Left lobe of liver (tissue), 2 donors: Measurements from ENCODE around the gene POU1F1. TPM values are rescaled to one million over a fixed set of nuclear protein-coding genes. Genes with fewer than 3 reads are reported as not detected.
"Not testable (repeated sequence)": the region's sequence is repeated elsewhere in the genome, so short reads cannot be mapped to it uniquely, and the experiment has no call there.

Experiments
- ATAC-seq: fragments of 200-7000 bp; cut with Tn5 transposase; one replicate; pipeline ENCODE4 v1.9.1; 2020; ENCODE audit warnings: mild to moderate bottlenecking, moderate library complexity
- DNase-seq: peaks from one replicate; pipeline ENCODE4 v3.0.0-alpha.2; 2020; ENCODE audit warnings: low spot score
- total RNA-seq: library from RNA; stranded (reverse); gene quantifications from one replicate; pipeline ENCODE4 v1.2.1, GENCODE V29; 2021
- donor health status: DM: no; HTN: no; CAD: no; lungs with moderate emphysema.
- donor health status: DM: no; HTN: yes; CAD: no.

Gene POU1F1, protein sequence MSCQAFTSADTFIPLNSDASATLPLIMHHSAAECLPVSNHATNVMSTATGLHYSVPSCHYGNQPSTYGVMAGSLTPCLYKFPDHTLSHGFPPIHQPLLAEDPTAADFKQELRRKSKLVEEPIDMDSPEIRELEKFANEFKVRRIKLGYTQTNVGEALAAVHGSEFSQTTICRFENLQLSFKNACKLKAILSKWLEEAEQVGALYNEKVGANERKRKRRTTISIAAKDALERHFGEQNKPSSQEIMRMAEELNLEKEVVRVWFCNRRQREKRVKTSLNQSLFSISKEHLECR
- not detected for total RNA-seq

DNA sequence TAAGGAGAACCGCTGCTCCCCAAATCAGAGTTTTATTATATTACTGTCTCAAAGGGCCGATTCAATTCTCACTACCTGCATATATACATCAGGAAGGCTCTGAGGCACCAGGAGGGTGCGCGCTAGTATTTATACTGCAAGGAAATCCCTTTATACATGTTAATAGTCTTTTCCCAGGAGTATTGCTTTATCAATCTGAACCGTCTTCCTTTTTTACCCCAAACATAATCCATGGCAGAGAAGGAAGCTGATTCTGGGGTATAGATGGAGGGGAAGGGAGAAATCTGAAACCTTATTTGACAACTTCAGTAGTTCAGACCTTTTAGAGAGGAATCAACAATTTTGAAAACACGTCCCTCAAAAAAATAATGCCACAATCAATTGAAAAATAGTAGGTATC lies at the start of gene POU1F1:
POU1F1 (minus strand) TSS at position 101 of the 400 bp plus-strand sequence. CDS start 122 bp downstream, outside the sequence.
- ATAC-seq (no peak), DNase-seq (no peak)

DNA sequence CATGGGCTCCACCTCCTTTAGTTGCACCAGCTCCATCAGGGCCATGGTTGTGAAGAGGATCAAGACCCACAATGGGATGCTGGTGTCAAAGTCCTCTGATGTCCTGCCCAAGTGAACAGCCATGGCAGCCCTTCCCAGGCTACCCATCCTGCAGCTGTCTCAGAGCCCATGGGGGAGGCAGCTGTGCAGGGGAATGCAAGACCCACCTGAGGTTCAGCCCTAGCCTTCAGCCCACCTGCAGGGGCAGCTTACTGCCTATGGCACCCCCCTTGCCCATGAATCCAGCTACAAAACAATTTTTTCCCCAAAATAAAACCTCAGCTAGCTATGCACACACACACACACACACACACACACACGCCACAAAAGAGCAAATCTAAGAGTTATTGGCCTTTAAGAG lies 48.2 kb upstream of the POU1F1 start:
- DNase-seq (no peak), ATAC-seq (no peak)

DNA sequence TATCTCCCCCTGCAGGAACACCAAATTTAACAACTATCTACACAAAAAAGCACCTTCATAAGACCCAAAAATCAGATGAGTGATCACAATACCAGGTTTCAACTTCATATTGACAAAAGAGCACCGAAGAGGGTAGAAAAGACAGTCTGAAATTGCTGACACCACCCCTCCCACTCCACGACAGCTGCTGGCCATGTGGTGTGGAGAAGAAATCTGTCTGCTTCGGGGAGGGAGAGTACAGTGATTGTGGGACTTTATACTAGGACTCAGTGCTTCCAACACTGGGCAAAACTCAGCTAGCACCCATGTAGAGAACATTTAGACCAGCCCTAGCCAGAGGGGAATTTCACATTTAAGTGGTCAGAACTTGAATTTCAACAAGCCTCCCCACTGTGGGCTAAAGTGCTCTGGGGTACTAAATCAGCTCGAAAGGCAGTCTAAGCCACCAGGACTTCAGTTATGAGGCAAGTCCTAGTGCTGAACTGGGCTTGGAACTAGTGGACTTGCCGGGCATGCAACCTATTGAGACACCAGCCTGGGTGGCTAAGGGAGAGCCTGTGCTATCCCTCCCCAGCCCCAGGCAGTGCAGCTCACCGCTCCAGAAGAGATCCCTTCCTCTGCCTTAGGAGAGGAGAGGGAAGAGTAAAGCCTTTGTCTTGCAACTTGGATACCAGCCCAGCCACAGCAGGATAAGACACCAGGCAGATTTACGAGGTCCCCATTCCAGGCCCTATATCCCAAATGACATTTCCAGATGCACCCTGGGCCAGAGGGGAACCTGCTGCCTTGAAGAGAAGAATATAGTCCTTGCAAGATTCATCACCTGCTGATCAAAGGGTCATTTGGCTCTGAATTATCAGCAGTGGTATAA lies 44.6 kb upstream of the POU1F1 start:
- ATAC-seq: no peak
- no peak for DNase-seq

DNA sequence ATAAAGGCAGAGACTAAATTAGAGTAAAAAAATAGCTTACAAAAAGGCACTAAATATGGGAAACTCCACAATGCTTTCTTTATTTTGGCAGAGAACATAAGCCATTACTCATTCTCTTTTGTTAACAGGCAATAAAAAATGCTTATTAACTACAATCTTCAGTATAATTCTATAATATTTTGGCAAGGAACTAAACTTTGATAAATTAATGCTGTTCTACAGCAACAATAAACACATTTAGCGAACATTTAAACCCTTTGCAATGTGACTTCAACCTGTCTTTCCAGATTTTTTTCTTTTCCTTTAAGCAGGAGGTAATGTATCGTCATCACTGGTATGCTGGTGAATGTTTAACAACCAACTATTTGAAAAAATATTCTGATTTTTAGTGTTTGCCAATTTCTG lies 42.2 kb upstream of the POU1F1 start:
- DNase-seq: no peak
- ATAC-seq: no peak

DNA sequence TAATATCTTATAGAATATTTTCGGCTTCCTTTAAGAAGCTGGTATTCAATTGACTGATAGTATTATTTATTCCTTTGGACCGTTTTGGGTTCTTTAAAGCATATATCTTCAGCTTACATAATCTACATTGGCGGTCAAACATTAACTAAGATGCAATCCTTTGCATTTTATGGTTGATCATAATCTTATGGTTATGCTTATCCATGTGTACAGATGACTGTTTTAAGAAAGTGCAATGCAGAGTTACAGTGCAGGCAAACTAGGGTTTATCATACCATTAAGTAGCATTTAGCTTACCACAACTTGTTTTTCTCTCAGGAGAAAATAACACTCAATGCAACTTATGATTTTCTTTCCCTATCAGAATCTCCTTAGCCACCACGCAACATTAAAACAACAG lies 41.4 kb upstream of the POU1F1 start:
- ATAC-seq: no peak

DNA sequence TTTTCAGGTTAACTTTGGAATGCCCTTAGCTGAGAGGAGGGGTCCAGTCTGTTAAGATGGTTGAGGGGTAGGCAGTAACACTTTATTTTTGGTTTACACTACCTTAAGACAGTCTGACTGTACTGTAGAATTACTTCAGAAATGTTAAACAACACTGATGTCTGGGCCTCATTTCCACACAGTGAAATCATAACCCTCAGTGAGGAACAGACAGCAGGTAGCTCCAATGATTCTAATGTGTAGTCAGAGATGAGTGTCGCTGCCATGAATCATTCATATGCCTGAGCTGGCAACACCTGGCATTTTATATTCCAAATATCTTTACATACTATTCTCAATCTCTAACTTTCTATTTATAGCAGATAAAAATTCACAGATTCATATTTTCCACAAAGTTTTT lies 37.3 kb upstream of the POU1F1 start:
- no peak for ATAC-seq
- DNase-seq: no peak

More for the DNA sequence above, 41.4 kb upstream of the POU1F1 start:
- DNase-seq: no peak

DNA sequence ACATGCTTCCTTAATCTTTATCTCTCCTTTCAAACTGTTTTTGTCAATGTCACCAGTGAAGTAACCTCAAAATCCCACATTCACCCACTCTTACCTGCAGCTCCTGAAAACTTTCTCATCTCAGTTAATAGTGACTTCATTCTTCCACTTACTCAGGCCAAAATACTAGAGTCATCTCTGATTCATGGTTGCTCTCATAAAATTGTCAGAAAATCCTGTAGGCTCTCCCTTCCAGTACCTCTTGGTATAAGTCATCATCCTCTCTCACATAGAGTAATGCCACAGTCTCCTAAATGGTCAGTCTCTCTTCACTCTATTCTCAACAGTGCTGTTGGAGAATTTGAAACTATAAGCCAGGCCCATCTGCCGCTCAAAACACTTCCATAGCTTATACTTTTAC lies 34.9 kb upstream of the POU1F1 start:
- ATAC-seq: no peak

DNA sequence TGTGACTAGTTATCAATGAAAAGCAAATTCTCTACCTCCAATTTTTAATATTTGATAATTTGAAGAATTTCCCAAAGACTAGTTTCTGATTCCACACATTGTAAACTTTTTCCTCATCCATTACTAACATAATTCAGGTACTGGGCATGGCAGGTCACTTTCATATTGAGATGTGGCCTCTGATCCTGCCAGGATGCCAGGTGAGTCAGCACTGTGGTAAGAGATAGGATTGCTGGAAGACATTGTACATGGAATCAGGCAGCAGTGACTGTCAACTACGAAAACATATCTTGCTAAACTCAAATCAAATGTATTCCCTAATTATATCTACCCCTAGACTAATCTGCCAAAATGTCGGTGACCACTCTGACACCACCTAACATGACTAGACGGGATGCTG lies 33.2 kb upstream of the POU1F1 start:
- ATAC-seq (no peak), DNase-seq (no peak)

More for the DNA sequence above, 34.9 kb upstream of the POU1F1 start:
- DNase-seq: no peak

DNA sequence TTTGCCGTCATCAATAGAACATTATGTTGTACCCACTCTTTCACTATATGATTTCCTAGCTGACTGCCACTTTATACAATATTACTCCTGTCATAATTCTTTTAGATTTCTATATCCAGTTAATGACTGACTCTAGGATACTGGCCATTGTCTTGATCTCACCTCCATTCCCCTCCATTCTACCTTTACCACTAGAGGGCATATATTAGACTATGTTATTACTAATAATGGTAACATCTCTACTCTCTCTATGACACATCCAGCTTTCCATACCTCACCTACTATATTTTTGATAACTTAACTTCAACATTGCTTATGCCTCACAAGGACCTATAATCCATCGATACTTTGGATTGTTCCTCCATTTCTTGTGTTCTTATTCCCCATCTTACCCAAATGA lies 31.4 kb upstream of the POU1F1 start:
- DNase-seq: no peak
- no peak for ATAC-seq

DNA sequence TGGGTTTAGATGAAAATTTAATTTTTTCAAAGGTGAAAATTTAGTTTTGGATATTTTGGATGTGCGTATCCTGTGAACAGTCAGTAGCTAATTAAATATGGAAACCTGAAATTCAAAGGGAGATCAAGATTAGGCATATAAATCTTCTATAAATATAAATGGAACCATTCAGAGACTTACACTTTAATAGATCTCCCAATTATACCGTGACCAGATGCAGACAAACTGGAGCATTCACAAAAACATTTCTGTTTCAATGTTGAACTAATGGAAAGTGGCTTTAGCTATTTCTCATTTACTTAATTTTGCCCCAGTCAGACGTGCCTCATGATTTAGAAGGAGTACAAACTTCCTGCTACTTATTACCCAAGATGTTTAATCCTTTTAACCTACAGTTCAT lies 29.1 kb upstream of the POU1F1 start:
- DNase-seq: no peak
- no peak for ATAC-seq

DNA sequence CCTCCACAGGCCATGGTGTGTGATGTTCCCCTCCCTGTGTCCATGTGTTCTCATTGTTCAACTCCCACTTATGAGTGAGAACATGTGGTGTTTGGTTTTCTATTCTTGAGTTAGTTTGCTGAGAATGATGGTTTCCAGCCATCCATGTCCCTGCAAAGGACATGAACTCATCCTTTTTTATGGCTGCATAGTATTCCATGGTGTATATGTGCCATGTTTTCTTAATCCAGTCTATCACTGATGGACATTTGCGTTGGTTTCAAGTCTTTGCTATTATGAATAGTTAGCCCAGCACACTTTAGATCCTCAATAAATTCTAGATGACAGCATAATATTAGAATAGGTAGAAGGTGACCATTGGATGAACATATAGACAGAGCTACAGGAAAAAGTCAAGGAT lies 28.6 kb upstream of the POU1F1 start:
- DNase-seq, ATAC-seq: not testable (repeated sequence)

DNA sequence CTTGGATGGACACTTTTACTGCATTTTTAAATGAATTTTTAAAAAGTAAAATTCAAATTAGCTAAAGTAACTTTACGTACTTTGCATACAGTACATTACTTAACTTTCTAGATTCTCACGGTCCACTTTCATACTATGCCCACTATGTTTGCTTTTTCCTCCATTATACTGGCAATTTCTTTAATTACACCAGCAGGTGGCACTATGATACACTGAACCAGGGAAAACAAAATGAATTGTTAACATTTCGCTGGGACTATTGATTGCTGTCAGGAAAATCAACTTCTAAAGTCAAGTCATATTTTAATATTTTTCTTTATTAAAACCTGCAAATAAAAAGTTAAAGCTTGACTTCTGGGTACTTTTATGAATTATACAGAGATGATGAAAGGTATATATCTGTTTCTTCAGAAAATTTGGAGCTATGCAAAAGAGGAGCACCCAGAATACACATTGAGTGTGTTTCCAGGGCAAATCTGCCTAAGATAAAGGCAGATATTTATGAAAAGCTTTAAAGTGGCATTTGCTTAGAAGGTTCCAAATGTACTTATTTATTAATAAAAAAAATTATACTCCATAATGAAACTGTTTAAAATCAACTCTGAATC lies 21.8 kb upstream of the POU1F1 start:
- ATAC-seq (peak; percentile 93), DNase-seq (no peak)

DNA sequence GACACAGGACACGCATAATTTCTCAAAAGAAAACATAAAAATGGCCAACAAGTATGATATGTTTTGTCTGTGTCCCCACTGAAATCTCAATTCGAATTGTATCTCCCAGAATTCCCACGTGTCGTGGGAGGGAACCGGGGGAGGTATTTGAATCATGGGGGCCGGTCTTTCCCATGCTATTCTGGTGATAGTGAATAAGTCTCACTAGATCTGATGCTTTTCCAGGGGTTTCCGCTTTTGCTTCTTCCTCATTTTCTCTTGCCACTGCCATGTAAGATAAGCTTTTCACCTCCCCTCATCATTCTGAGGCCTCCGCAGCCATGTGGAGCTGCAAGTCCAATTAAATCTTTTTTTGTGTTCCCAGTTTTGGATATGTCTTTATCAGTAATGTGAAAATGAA lies 12.1 kb upstream of the POU1F1 start:
- ATAC-seq (no peak), DNase-seq (no peak)

DNA sequence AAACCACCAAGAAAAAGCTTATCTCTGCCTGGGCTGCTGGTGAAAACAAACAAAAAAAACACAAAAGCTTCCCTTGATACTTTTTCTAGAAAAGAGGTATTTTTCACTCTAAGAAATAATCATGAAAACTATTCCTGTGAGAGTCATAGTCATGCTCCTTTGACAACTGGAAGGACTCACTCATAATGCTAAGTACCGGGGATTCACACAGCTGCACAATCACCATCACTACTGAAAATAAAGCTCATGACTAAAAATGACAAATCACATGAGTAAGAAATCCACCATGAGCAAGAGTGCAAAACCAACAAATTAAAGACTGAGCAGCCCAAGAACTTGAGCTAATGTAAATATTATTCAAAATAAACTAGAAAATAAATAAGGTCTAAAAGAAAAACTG lies 10.6 kb upstream of the POU1F1 start:
- ATAC-seq (no peak), DNase-seq (no peak)

DNA sequence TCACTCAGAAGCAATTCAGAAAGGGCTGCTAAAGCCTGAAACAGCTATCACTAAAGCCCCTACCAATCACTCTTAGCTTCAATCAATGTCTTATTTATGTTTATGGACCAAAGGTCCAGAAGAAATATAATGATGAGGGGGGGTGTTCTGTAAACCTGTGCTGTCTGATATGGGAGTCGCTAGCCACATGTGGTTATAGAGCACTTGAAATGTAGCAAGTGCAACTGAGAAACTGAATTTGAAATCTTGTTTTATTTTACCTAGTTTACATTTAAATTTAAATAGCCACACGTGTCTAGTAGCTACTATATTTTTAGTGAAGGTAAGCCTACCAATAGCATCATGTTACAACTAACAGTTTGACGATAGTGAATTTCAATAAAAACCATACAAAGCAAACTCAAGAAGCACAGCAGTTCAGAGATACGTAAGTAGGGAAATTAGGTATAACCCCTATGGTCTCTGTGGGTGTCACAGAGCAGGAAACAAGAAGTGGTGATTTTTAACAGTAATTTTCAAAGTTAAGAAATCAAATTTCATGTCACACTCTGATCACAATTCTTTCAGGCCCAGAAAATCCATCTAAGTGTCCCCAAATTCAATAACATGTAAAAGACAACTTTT lies 3.6 kb downstream of the POU1F1 start:
- DNase-seq (no peak), ATAC-seq (no peak)

DNA sequence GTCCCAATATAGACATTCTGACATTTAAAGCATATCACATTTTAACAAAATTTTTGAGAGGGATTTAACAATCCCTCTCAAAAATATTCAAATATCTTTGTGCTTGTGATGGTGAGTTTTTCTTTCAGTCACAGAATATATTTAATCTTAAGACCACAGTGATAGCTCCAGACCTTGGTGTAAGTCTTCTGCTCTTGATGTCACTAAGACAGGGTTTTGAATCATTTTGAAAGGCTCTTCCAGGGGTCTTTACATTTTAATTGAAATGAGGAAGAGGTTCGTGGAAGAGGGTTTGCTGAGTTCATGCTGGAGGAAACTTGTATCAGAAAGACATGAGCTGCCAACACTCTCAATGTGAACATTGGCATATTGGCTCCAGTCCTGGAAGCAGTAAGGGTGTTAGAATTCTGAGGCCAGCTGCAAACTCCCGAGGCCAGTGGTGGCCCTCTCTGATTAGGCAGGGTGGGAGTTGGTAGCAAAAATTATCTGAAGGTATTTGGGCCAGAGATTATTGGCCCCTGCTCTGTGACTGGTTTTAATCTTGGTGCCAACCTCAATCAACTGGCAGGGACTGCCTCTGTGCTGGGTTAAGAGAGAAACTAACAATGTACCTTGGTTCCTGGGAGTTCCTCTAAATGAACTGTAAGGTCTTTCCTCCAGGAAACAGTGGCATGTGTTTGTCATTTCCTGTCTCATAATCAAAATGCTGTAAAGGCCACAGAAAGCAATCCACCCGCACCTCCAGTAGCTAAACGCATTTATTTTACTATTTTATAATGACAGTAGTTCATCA lies 5.3 kb downstream of the POU1F1 start:
- ATAC-seq: no peak
- DNase-seq: no peak

DNA sequence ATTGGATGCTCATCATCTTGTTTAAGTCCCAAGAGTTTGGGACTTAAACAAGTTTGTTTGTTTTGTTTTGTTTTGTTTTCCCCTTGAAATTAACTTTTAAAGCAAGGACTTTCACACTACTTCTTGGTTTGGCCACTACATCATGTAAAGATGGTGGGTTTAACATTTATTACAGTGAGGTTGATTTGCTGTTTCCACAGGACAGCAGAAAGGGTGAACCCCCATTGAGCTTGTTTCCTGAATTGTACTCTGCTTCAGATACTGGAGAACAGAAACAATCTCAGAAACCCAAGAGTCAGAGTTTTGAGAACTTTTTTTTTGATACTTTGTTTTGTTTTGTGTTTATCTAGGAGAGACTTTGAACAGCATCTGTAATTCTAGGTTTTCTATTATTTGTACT lies 6.7 kb downstream of the POU1F1 start:
- no peak for ATAC-seq
- DNase-seq: no peak

DNA sequence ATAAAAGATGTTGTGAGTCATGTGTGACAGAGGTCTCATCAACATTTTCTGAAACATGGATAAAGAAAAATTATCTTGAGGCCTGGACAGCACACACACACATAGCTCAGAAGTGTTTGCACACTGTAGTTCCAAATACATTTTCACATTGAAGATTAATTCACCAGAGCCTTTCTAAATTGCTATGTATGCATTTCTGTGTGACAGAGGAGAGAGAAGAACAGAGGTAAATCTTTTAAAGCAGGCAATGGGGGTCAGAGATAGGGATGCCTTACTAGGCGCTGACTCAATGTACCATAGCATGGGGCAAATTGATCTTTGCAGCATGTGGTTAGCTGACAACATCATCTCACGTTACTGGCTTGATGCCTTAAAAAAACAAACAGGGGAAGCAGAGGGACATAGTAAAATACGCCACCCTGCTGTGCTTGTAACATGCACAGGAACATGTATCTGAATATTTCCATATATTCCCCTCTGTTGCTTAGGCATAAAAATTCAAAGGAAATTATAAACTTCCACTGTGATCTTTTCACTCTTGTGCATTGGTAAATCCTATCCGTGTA lies 7.7 kb downstream of the POU1F1 start:
- DNase-seq: no peak
- ATAC-seq: peak; percentile 23

DNA sequence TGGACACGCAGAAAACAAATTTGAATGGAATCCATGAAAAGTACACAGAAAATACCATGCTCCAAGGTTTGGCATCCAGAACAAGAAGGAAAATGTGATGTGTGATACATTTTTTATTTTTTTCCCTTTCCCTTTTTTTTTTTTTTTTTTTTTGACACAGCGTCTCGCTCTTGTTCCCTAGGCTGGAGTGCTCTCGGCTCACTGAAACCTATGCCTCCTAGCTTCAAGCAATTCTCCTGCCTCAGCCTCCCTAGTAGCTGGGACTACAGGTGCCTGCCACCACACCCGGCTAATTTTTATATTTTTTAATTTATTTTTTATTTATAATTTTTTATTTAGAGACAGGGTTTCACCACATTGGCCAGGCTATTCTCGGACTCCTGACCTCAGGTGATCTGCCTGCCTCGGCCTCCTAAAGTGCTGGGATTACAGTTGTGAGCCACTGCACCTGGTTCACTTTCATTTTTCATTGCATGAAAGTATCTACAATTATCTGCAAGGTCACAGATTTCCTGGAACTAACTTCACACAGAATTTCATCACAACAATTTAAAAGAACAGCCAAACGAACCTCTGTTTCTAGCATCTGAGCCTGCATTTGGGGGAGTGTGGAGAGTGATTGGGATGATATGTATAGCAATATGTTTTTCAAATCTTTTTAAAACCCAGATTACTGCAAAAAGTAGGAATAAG lies 8.3 kb downstream of the POU1F1 start:
- no peak for DNase-seq
- peak; percentile 72 for ATAC-seq

DNA sequence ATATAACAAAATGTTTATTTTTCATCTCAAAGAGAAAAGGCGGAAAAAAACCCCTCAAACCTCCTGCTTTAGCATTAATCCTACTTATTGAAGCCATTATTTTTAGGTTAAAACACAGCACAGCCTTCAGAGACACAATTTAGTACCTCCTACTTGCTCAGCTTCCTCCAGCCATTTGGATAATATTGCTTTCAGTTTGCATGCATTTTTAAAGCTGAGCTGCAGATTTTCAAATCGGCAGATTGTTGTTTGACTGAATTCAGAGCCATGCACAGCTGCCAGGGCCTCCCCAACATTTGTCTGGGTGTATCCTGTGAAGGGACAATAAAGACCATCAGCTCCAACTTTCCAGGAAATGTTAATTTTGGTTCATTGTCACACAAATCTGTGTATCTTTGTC lies 14.5 kb downstream of the POU1F1 start:
- DNase-seq (no peak), ATAC-seq (peak; percentile 40)
